ENCODE measurements around the gene NEDD4L.

The NEDD4L gene

DNA sequence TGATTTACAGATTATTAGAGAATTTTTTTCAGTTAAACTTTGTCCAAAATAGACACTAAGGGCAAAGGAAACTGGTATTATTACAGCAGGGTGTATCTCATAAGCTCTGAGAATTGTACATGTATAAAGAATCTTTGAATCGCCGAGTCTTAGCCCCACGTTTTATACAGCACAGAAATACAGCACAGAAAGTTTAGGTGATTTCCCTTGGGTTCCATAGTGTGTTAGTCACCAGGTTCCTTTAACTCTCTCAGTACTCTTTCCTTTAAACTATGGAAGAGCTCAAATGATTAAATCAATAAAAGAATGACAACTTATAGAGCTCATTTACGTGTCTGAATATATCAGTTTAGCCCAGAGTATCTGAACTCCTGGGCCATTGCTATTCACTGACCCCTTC, 256.8 kb downstream of the NEDD4L start:
- no peak for DNase-seq

DNA sequence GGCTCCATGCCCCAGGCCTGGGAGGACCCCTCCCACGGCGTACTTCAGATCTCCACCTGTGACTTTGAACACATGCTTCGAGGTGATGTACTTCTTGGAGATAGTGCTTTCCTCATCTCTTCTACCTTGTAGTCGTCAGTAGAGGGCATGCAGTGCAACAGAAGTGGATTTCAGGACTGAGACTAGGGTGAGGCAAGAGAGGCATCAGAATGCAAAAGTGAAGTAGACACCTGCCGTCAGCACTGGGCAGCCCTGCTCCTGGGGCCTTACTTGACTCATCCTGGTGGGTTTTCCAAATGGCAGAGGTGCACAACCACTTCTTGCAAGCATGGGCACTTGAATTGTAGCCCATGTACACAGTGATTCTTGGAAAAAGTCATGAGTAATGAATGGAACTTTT, 258.8 kb downstream of the NEDD4L start:
- no peak for DNase-seq

DNA sequence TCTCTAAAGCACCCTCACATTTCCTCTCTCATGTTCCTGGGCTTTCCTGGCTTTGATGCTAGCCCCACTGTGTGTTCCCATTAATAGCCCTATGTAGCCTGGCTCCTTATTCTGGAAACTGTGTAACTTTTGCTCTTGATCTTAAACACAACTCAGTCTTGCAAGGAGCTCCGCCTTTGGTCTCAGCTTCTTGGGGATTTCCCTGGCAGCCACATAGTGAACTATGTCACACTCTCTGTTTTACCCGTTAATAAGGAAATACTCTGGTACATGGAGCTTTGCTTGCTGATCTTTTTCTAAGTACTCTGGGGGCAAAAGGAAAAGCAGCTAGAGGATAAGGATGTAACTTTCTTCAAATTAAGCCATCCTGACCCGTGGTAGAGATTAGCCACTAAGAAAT, 259.3 kb downstream of the NEDD4L start:
- no peak for DNase-seq

DNA sequence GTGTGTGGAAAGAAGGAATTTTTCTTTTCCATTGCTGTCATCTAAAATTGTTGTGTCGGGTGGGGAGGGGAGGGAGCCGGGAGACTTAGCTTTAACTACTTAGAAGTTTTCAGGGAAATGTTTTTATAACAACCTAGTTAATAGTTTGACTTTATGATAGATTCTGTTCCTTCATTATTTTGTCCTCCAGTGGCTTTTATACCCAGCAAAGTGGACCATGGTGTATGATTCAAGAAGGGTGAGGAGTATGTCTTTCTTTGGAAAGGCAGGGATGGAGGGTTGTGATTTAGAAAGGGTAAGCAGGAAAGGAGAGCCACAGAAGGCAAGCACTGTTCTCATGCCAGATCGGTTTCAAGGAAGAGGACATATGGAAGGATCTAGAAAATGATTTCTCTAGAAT, 261.8 kb downstream of the NEDD4L start:
- DNase-seq = no peak

DNA sequence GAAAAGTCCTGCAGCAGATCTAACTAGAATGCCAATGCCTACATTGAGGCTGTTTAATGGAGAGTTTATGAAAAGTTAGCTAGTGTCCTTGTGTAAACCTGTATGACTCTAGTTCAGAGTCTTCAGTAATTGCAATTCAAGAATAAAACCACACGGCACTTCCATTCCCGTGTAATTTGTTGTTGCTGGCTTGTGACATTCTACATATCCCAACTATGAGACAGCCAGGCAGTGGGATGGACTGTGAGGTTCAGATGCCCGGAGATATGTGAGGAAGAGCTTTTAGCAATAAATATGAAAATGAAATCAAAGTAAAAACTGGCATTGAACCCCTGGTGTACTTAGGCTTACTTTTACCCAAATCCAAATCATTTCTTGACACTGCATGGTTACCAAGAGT, 263.4 kb downstream of the NEDD4L start:
- DNase-seq = no peak

DNA sequence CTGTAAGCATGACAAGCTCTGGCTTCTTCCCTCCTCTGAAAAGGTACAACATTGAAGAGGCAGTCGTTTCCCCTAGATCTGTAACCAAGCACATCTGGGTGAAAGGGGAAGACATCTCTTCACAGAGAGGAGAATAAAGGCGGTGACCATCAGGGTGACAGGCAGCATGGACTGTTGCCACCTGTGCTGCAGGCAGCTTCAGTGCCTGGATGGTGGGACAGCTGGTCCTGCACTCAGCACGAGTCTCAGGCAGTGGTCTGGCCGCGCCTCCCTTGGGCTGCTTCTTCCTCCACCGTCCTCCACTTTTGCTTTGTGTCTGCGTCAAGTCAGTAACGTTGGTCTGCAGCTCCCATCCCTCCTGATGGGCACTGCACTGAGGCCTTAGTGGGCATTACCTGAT, 264.4 kb downstream of the NEDD4L start:
- no peak for DNase-seq

DNA sequence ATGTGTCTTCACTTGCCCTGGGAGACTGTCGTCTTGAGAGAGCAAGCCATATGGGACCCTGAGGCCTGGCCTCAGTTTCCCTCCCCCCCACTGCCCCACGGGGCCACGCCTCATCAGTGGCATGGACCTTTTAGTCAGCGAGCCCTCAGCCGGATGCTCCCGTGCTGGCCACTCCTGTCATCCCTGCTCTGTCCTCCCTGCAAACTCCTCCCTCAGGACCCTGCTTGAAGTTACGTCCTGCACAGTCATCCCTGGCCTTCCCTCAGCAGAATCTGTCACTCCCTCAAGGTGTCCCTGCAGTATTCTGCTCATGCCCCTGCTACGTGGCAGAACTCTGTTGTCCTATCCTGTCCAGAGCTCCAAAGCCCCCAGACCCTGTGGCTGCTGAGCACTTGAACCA, 265.1 kb downstream of the NEDD4L start:
- no peak for DNase-seq

DNA sequence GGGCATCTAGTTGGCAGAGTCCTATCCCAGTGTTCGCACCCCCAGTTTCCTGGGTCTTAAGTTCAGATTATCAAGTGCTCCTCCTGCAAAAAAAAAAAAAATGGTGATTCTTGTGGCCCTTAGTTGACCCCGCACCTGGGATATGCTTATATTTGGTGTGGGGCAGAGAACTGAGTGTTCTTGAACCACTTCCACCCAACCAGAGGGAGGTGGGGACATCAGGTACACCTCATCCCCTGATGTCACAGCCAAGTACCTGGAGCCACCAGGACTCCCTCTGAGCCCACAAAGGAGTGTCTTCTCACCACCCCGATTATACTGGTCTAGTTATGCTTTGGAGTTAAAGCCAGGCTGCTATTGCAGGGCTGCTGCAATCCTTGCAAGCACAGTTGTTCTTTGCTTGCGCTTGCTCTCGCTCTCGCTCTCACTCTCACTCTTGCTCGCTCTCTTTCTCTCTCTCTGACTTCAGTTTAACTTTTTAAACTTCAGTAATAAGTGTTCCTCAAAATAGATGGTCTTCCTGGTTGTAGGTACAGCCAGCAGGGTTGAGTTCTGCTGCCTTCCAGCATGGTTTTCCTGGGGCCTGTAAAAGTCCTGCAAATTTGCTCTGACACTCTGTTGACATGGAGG, 265.7 kb downstream of the NEDD4L start:
- DNase-seq = no peak

DNA sequence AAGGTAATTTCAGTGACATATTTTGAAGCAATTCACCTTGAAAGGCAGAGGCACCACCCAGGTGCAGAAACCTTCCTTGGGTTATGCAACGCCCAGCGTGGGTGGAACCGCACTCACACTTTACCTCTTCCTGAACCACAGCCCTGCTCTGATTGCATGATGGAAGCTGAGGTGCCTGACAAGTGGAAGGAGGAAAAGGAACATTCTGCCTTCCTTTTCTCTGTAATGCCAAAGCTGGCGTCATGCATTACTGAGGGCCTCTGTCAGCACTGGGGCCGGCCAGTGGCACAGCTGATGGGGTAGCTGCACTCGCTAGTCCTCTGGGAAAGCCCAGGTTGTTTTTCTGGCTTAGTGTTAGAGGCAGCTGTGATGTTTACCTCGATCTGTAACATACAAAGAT, 266.5 kb downstream of the NEDD4L start:
- DNase-seq = peak; percentile 14

DNA sequence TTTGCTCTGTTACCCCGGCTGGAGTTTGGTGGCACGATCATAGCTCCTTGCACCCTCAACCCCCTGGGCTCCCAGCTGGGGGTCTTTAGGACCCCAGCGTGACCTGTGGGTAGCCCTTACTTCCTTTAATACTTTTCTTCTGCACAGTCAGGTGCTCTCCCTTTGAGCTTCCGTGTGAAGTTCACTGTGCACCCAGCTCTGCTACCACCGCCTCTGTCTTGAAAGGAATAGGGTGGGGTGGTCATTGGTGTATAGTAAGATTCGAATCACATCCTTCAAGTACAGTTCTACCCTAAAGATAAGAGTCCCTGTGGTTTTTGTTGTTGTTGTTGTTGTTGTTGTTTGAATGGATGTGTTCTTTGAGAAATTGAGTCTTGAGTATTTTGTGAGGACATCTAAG, 267.4 kb downstream of the NEDD4L start:
- DNase-seq = no peak

DNA sequence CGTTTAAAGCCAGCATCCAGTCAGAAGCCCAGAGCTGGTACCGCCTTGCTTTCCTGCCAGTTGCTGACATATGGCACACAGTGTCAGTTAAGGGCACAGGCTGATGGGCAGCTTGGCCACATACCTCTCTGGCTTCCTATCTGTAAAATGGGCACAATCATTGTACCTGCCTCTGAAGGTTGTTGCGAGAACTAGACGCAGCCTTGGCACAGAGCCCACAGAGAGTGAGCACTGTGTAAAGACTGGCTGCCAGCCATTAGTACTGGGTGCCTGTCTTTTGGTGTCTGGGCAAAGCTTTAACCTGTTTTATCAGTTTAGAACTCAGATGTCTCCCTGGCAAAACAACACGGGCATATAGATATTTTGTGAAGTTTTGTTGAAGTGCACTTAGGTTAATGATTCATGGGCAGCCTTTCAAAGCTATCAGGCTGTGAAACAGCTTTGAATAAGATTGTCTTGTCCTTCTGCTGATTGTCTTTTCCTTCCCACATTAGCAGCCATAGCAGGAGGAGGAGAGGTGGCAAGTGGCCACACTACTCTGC, 269.5 kb downstream of the NEDD4L start:
- DNase-seq = no peak

DNA sequence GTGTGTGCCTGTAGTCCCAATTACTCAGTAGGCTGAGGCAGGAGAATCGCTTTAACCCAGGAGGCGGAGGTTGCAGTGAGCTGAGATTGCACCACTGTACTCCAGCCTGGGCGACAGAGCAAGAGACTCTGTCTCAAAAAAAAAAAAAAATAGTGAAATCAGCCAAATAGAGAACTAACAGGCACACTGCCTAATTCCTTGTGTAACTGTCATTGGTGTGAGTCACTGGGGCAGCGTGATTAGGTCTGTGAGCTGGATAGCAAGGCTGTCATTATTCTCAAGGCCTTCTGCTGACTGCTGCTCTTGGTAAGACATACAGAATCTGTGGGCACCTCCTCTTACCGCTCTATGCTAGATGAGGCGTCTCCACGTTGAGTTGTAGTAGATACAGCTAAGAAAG, 270.3 kb downstream of the NEDD4L start:
- peak; percentile 59 for DNase-seq

DNA sequence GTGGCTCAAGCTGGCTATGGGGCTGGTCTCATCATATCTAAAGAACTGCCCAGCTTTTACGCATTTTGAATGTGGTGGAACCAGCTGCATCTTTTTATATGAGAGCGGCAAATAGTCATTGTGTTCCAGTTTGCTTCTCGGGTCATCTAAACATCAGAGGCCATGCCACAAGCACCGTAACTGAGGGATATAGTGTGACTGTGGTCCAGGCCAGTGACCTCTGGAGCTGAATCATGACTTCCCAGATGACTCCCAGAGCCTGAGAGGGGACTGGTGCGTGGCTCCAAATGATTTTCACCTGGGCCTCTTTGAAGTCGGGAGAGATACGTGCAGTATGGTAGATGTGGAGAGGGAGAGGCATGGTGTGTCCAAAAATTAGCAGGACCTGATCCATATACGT, 271.0 kb downstream of the NEDD4L start:
- DNase-seq = no peak

DNA sequence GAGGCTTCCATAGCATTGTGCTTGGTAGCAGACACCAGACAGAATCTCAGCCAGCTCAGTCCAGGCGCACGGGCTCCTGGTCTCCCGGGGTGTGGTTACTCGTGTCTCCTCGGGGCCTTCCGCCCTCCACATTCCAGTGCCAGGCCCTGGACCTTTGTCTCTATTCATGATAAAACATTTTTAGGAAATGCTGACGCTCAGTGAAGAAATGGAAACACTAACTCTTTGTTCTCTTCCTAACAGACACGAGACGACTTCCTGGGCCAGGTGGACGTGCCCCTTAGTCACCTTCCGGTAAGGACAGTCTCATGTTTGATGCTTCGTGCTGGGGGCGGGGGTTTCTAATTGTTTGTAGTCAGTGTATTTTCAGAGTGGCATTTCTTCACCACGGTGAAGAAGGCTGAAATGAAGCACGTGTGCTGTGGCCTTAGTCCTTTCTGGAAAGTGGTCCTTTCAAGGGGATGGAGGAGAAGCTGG, 271.8 kb downstream of the NEDD4L start:
- DNase-seq = no peak

DNA sequence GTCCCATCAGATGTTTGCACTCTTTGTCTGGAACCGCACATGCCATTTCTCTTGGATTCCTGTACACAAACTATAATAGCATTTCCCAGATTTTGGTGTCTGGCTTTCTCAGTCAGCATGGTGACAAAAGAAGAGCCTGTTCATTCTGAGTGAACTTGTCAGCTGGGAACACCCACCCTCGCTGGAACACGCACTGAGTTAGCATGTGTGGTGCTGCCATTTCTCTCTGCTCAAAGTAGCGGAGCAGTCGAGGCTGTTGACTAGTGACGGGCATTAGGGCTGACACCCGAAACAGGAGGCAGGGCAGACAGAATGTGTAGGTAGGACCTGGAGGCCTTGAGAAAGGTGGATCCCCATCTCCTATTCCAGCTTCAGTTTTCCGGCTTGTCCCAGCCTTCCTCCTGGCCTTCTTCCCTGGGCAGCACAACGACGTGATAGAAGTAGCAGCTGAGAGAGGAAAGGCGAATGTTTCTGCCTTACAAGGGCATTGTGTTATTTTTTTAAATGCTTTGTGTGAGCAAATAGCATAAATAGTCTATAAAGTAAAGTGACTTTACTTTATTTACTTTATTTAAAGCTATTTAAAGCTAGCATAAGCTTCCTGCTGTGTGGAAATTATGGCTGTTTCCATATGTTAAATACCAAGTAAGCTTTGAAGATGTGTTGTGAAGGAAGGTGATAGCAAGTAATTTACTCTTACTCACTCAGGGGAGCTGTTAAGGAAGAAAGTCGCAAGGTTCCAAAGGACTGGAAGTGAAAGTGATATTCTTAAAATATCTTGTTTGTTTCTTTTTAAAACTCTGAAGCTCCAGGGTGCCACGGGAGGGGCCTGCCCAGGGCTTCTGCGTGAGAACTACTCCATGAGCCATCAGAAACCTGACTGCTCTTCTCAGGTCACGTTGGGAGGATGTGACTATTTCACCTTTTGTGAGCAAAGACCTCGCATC, 272.6 kb downstream of the NEDD4L start:
- no peak for DNase-seq

DNA sequence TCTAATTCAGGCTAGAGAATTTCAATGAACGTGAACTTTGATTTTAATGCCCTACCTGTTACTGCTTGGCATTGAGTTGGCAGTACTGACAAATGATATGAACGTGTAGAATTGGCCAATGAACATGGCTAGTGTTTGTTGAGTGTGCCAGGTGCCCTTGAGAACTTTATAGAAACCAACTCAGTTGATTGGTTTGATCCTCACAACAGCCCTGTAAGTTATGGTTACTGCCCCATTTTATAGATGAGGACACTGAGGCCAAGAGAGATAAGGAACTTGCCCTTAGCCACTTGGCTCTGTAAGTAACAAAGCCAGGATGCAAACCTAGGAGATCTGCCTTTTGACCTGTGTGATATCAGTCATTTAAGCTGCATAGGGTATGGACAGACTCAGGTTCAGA, 275.7 kb downstream of the NEDD4L start:
- DNase-seq = no peak

DNA sequence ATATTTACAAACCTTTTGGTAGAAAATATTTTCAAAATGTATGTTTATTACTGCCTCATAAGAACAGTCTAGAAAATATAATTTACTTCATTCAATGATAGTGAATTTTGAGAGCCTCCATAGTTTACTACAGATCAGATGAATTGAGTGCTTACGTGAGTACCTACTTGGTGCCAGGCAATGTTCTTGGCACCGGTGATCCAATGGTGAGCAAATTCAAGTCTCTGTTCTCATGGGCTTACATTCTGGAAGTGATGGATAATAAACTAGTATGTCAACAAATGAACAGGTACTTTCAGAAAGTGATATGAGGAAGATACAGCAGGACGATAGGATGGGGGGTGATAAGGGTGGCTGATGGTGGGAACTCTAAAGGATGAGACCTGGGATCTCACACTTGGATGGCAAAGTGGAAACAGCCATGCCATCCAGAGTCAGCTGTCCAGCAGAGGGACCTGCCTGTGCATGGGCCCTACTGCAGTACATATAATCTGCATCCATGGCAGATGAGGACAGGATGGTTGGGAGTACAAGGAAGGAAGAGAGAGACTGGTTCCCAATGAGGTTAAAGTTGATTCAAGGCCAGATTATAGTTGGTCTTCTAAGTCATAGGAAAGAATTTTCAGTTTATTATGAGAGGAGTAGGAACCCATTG, 277.0 kb downstream of the NEDD4L start:
- no peak for DNase-seq

DNA sequence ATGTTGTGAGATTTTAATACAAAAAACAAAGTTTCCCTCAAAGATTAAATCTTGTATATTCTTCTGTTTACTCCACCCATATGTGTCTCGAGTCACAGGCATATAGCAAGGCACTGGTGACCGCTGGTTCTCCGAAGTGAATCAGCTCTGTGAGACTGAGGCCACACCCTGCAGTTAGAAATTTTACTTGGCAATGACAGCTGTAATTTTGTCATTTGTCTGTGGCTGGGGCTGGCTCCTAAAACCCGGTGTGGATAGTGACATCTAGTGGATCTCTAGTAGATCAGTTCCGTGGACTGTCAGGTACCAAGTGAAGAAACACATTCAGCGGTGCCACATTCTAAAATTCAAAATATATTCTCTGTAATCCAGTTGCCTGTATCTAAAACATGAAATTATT, 278.0 kb downstream of the NEDD4L start:
- DNase-seq = peak; percentile 66

DNA sequence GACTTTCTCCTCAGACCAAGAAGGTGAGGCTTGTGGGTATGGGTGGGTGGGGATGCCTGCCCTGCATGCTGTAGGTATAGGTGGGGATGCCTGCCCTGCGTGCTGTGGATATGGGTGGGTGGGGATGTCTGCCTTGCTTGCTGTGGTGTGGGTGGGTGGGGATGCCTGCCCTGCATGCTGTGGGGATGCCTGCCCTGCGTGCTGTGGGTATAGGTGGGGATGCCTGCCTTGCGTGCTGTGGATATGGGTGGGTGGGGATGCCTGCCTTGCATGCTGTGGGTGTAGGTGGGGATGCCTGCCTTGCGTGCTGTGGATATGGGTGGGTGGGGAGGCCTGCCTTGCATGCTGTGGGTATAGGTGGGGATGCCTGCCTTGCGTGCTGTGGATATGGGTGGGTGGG, 278.4 kb downstream of the NEDD4L start:
- DNase-seq = no peak

DNA sequence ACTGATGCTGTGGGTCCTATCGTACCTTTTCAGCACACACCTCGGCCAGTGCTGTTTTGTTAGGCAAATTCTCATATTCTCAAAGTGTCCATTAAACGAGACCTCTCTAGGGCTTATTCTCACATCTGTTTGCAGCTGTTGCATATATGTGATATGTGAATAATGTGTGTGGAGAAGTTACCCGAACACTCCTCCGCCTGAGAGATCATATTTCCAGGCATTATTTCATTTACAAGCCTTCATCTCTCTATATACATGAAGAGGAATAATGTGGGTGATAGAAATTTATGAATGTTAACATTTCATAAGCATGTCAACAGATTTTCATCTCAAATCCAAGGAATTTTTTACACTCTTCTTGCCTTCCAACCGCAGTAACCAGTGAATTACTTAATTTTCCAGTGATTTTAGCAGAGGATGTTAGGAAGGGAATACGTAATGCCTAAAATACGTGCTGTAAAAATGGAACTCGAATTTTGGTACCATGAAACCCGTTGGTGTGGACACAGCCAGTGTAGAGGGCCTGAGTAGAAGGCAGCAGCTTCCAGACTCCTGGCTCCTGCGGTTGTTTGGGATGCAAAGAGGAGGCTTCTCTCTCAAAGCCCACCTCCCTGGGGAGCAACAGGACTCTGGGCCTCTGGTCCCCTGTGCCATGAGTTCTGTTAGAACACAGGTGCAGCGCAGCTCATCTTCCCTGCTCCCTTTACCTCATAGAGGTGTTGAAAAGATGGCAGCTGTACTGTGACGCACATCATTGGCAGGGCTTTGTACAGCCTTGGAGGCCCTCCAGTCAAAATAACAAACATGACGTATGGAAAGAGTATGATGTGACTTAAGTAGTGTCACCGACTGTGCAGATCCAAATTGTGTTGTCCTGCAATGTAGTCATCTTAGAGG, 280.1 kb downstream of the NEDD4L start:
- DNase-seq = no peak

DNA sequence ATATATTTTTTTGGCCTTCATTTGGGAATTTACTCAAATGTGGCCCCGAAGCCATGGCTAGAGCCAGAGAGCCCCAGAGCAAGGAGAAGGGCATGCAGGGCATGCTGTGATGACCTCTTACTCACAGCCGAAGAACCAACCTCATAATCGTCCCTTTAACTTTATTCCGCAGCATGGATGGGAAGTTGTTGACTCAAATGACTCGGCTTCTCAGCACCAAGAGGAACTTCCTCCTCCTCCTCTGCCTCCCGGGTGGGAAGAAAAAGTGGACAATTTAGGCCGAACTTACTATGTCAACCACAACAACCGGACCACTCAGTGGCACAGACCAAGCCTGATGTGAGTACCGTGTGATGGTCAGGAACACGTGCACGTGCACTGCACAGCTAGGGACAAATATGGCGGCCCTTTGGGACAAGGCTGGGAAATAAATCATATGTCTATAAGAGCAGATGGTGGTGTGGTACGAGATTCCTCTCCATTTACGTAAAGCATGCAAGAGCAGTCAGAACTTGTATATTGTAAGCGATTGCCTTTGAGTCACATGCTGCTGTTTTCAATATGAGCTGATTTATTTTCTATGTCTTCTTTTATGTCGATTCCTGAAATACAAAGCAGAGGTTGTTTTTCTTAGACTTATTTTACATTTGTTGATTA, 280.9 kb downstream of the NEDD4L start:
- no peak for DNase-seq

DNA sequence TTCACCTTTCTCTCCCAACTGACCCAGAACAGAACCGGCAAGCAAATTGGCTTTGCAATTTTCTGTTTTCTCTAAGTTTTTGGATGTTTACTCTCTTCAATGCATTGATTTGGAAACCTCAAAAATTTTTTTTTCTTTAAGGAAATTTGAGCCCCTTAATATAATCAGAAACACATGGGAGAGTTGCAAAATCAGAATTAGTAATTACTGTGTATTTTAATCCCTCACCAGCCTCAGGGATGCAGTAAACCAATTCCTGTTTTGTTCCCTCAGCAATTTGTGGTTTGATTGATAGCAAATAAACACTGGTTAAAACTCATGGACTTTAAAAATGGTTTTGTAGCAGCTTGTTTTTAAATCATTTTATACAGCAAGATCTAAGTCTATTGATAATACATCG, 281.5 kb downstream of the NEDD4L start:
- no peak for DNase-seq
